ENCODE results near the gene SYT8.

DNA sequence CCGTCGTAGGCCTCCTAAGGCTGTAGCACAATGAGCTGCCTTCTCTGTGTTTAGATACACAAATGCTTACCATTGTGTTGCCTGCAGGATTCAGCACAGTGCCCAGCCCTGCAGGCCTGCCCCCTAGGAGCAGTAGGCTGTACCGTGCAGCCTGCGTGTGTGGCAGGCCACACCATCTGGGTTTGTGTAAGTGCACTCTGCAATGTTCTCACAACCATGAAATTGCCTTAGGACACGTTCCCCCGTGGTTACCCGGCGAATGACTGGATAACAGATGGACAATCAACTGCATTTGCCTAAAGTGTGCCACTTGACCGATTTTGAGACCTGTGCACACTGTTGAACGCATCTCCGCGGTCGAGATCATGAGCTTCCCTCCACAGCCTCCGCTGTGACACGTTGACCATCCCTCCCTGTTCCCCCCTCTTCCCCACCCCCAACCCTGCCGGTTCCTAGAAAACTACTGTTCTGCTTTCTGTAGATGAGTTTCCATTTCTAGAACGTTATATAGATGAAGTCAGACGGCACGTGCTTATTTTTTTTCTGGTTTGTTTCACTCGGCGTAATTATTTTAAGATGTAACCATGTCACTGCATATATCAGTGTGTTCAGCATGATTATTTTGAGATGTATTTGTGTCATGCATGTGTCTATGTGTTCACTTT is 48.9 kb upstream of the SYT8 start:
- TF ChIP-seq, protein P1, sequence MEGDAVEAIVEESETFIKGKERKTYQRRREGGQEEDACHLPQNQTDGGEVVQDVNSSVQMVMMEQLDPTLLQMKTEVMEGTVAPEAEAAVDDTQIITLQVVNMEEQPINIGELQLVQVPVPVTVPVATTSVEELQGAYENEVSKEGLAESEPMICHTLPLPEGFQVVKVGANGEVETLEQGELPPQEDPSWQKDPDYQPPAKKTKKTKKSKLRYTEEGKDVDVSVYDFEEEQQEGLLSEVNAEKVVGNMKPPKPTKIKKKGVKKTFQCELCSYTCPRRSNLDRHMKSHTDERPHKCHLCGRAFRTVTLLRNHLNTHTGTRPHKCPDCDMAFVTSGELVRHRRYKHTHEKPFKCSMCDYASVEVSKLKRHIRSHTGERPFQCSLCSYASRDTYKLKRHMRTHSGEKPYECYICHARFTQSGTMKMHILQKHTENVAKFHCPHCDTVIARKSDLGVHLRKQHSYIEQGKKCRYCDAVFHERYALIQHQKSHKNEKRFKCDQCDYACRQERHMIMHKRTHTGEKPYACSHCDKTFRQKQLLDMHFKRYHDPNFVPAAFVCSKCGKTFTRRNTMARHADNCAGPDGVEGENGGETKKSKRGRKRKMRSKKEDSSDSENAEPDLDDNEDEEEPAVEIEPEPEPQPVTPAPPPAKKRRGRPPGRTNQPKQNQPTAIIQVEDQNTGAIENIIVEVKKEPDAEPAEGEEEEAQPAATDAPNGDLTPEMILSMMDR (IDR thresholded peaks at IDR 0.05), result no peak
- TF ChIP-seq POLR2A (IDR thresholded peaks at IDR 0.05), result no peak

Data from right lobe of liver (tissue), 4 donors.